Right hindlimb (tissue), 1 donor: ENCODE measurements around the gene FGF14.
"Not testable (repeated sequence)": the region's sequence is repeated elsewhere in the genome, so short reads cannot be mapped to it uniquely, and the experiment has no call there.

Experiments used
- DNase-seq: peaks from one replicate; pipeline ENCODE4 v3.0.0-alpha.2; 2018

FGF14 gene

DNA sequence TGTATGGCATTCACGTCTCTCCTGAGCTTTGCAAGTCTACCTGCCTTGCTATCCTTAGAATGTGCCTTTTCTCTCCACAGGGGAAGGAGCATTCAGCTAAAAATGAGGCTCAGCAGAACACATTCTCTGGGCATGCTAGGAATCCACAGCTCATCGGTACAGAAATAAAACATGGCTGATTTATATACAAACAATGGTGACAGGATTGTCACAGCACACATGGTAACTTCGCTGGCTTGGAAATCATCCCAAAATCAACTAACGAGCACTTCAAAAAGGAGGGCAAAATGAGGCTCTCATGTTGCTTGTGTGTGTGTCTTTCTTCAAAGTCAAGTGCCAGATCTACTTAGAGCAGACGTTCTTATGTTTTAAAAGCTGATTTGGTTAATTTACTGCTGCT lies 373.0 kb downstream of the FGF14 start:
- no peak for DNase-seq

DNA sequence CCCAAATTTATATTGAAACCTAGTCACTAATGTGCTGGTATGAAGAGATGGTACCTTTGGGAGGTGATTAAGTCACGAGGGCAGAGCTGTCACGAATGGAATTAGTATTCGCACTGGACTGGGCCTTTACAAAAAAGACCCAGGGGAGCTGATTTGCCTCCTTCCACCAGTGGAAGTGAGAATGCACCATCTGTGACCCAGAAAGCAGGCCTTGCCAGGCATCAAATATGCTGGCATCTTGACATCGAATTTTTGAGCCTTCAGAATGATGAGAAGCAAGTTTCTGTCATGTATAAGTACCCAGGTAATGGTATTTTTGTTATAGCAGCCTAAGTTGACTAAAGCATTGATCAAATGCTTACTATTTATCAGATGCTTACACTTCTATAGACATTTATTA lies 373.6 kb downstream of the FGF14 start:
- no peak for DNase-seq

DNA sequence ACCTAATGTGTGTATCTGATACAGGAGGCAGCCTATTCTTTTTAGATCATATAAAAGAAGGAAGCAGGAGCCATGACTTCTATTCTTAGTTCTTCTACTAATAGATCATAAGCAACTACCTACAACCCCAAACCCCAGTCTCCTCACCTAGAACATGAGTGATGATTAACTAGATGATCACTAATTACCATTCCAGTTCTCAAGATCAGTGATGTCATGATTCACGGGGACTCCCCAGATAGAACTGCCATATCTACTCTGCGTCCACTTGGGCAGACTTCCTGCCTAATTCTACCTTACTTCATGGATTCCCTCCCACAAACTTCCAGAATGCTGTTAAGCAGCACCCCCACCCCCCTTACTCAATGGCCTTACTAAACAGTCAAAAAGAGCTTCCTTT lies 380.1 kb downstream of the FGF14 start:
- DNase-seq = no peak

DNA sequence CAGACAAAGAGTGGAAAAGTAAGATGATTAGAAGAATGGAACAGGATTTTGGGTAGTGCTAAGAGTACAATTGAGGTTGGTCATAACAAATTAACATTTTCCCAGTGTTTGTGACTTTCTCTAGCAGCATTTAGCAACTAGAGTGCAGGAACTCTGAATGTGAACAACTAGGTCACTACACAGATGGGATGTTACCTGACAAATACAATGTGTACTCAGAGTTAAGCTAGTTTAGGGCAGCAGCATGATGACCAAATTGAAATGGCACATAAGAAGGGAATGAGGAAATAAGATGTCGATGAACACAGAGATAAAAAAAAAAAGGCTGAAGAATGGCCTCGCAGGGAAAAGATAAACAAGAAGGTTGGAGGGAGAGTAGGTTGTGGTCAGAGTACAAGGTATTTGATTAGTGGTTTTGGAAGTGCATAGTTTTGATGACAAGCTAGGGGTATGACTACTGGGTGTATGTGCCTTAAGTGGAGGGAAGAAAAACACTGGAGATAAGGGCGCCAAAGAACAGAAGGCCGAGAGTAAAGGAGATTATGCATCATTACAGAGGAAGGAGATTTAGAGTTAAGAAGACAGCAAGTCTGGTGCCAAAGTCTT lies 381.1 kb downstream of the FGF14 start:
- no peak for DNase-seq

DNA sequence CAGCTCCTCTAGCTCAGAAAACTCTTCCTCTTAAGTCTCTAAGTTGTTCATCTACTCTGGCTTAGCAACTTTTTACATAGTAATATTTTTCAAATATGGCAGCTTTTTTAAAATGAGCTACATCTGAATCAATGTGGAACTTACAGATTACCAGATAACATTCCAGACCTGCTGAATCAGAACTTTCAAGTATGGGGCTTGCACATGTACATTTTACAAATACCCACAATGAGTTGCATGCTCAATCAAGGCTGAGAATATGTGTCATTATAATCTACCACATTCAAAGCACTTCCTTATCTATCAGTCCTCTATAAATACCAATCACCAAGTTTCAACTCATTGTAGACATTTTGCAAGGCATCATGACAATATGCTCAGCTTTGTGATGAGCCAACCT lies 383.1 kb downstream of the FGF14 start:
- DNase-seq = no peak

DNA sequence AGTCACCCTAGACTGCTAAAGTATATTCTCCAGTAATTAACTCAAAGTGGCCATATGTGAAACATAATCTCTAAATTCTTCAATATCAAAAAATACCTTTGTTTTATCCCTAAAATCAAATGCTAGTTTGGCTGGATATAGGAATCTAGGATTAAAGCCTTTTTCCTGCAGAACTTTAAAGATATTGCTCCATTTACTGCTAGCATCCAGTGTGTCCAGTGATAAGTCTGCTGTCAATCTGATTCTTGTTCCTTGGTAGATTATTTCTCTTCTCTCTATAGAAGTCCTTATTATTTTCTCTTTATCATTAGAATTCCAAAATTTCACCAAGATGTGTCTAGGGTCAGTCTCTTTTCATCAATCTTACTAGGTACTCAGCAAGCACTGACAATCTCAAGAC lies 384.6 kb downstream of the FGF14 start:
- DNase-seq = no peak

DNA sequence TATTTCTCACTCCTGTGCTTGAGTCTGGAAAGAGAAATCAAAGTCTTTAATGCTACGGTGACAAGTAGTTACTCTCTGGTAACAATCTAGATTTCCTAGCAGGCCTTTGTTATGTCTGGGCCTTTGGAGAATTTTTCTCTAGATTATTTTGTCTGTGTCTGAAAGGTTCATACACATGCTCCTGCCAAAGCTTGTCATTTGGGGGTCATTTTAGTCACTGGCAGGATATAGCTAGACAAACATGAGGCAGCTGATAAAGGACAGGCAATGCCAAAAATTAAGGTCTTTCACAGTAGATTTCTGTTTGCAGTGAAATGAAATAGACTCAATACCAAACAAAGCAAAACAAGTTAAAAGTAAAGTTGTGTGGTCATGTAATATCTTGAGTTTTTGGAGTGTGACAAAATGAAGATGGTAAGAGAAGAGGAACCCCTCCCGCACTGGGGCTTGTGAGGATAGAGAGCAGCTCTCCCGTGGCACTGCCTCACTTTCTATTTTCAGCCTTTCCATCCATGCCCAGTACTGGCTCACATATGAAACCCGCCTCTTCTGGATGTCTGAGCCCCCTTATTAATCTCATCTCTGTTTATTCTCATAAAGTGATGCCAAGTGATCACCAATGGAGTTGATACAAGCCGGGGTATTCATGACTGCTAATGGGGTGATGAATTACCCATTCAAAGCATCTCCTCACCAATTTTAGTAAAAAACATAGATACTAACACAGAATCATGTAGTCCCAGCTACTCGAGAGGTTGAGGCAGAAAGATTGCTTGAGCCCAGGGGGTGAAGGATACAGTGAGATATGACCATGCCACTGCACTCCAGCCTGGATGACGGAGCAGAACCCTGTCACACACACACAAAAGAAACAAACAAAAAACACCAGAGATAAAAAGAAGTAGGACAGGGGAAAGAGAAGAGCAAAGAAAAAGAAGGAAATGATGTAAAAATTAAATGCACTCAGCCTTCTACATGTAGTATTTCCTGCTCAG lies 389.3 kb downstream of the FGF14 start:
- no peak for DNase-seq

DNA sequence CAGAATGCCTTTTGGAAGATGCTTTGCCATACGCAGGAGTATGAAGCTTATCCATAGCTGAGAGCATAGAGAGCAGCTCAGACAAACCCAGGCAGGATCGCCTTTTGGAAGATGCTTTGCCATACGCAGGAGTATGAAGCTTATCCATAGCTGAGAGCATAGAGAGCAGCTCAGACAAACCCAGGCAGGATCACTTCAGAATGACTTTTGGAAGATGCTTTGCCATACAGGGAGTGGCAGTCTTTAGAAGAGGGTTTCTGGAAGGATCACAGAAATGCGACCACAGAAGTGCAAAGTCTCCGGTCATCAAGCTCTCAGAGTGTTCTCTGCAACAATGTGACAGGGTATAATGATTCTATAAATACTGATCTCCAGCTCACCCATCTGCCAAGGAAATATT lies 390.4 kb downstream of the FGF14 start:
- DNase-seq = not testable (repeated sequence)

DNA sequence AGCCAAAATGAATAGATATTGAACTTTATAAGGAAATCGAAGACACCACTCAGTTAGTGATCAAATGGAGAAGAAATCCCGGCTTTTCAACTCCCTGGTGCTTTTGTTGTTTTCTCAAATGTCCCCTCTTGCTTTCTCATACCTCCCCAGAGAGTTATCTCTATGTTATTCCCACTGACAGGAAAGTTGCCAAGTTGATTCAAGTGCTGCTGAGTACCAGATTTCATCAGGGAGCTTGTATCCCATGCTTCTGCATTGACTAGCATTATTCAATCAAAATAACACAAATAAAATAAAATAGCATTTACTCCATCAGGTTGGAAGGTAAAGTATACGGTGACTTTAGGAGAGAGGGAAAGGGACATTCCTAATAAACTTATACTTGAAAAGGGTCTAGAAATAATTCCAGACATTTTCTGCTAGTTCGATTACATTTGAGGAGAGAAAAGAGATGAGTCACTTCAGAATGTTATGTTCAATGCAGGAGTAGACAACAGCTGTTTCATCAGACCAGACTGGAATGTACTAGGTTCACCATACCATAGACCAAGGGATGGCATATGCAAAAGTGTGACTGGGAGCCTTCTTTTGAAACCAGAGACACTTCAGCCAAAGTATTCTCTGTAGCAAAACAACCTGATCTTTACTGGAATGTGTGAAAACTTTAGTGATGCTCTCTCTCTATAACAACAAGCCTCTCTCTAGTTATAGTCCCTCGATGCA lies 397.8 kb downstream of the FGF14 start:
- no peak for DNase-seq

DNA sequence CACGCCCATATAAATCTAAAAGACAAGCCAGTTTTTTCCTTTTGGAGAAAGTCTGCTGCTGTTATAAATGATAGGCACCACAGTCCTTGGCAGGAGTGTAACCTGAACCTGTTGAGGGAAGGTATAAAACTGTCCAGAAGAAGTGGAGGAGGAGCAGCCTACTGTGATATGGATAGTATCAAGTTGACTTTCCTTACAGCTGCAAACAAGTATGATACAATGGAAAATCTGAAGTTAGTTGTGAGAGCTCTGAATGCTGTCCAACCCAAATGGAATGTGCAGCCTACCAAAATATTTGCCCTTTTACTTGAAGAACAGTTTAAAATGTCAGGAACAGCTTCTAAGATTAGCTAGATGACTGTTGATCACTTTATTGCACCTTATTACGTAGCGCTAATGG lies 399.6 kb downstream of the FGF14 start:
- DNase-seq = no peak

DNA sequence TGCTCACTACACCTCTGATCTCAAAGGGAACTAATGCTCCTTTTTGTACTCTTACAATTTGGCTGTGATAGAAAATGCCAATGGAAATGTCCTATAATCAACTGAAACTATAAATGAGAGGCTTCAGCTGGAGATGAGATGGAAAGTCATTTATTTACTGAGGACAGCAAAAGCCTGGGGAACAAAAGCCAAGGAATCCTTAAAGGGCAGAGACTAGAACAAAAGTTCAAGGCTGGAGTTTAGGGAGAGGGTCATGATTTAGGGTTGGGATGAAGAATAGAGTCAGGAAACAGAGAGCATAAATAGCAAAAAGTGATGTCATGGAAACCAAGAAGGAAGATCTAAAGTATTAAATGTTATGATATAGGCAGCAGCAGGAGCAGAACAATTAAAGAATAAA lies 401.1 kb downstream of the FGF14 start:
- no peak for DNase-seq

DNA sequence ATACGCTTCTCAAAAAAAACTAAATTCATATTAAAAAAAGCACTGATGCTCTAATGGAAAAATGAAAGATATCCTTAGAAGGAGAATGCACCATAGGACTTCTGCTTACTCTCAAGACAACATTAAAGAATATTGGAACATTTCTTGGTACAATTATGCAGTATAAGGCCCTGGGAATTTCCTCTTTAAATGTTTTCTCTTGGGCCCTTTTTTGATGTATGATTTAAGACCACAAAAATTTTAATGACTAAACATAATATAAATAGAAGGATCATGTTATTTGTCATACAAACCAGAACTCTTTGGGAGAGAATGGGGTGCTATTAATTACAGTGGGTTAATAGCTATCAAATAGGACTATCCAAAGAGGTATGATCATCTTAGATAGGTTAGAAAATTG lies 403.7 kb downstream of the FGF14 start:
- no peak for DNase-seq

DNA sequence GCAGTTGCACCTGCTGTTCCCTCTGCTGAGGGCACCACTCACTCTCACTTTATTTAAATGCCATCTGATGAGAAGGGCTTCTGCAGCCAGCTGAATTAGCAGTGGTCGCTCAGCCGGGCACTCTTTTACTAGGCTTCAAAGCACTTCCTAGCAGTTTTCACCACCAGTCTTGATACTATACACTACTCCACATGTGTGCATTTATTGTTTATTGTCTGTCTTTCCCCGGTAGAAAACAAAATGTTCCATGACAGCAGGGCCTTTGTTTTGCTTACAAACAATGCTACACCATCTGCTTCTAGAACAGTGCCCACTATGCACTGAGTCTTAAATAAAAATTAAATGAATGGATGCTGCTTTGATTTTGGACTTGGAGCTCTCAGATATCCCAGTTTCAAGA lies 404.9 kb downstream of the FGF14 start:
- no peak for DNase-seq

DNA sequence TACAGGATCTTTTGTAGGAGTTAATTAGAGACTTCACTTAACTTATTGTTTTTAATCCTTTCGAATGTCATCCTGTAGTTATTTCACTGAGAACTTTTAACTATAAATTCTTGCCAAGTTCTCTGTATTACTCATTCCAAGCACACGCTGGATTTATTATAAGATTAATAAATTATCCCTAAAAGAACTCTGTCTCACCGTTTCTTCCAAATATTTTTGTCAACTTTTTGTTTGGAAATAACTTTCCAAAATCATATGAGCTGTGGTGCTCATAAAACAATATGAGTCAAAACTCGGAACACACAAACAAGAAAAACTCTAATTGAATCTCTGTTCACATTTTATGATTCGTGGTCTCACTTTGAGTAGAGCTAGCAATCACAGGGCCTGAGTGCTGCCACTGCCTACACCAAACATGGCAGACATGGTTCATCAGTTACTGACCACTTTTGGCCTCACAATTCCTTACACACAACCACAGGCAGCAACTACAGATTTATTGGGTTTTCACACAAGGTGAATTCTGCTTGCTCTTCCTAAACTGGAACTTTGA lies 412.0 kb downstream of the FGF14 start:
- no peak for DNase-seq

DNA sequence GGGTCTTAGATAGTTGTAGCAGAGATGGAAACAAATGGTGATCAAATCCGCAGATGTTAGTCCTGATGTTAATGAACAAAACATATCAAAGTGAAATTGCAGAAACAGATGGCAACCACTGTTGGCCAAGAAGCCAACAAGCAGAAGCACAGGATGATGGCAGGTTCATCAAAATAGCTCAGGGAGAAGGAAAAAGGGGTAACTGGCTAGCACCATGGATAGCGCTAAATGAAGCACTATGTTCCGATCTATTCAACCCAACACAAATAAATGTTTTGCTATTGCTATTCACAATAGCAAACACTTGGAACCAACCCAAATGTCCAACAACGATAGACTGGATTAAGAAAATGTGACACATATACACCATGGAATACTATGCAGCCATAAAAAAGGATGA lies 413.7 kb downstream of the FGF14 start:
- no peak for DNase-seq

DNA sequence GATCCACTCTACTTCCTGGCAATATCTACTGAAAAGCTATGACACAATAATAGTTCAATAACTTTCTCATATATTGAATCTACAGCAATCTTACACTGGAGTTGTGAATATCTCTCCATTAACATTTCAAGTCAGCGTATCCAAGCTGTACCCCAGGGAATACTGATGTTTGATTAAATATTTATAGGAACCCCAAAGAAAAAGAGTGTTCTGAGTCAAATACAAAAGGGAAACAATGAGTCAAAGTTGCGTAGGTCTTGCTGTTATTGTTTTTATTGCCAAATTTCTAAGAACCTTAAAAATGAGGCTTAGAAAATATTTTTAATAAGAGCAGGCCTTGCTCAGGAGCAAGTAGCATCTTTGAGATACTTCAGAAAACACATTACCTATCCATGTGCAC lies 415.5 kb downstream of the FGF14 start:
- no peak for DNase-seq

DNA sequence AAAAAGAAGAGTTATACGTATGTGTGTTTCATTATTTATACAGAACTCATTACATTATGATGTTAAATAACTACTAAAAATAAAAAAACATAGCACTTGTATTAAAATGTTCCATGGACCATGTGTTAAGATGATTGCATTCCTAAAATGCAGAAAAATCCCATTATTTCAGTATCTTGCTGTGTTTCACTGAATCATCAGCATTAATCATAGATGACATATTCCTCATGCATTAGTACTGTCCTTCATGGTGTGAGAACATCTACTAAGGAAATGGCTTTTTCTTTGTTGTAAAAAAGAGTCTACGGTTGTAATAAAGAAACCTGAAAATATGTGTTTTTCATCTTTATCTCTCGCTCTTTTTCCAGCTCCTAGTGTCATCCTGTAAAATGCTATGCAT lies 416.5 kb downstream of the FGF14 start:
- no peak for DNase-seq

DNA sequence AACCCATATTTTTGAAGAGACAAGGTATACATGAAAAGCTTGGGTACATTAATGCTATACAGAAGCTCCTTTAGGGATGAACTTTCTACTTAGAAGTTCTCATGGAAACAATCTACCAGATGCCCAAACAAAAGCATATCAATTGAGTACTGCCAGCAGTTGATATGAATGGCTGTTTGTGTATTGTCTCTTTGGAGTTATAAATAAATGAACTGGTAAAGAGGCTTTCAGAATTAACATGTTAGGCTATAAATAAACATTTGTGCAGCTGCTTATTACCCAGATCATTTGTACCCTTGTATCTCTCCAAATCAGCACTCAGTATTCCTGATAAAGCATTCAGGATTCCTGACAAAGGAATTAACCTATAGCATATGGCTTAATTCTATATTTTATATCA lies 418.9 kb downstream of the FGF14 start:
- DNase-seq = no peak

DNA sequence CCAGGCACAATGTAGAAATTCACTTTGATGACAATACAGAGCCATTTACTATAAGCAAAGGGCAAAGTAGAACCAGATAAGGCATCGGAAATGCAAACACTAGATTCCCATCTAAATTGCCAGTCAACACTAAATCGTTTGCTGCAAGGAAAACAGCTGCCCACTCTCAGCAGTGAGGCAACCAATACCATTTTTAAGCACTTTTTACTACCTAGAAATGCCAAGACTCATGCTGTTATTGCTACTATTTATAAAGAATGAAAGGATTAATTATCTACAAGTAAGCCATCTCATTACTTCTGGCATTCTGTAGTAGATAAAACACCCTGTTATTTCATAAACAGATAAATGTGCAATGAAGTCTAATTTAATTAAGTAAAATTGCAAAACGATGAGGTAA lies 422.0 kb downstream of the FGF14 start:
- DNase-seq = no peak

DNA sequence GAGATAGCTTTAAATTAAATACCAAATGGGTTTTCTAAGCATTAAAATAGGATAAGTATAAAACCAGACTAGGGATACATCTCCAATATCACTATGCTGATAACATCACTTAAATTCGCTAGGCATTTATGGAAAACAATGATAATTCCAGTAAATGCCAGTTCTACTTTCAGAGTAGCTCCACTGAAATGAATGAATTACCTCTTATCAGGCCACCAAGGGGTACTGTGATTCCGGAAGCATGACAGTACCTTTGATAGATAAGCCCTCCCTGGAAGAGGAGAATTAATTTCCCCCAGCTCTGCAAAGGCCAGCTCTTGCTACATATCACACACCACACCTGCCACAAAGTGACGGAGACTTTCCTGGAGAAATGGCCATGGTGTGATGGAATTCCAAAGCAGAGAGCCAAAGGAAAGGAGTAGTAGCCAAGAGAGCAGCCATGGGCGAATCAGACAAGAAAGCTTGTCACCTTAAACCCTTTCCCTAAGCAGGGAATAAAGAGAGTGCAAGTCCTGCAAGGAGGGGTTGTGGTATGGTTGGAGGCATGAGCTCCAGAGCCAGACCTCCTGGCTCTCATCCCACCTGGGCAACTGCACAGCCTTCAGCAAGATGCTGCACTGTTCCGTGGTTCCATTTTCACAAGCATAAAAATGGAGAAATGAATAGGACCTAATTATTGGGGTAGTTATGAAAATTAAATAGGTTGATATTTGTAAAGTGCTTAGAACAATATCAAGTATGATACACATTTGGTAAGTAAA lies 423.1 kb downstream of the FGF14 start:
- DNase-seq = no peak

DNA sequence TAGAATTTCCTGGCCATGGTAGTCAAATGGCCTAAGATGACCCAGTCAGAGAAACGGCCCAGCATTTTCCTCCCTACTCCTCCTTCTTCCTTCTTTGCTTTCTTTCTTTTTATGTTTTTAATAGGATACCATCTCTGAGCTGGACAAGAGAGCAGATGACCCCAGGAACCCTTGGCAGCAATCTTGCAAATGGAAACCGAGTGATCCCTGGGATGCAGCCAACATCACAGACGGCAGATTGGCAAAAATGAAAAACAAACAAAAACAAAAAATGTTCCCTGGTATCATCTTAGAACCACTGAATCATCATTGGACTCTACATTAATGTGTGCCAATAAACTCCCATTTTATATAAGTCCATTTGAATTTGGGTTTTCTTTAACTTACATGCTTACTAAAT lies 424.4 kb downstream of the FGF14 start:
- no peak for DNase-seq

DNA sequence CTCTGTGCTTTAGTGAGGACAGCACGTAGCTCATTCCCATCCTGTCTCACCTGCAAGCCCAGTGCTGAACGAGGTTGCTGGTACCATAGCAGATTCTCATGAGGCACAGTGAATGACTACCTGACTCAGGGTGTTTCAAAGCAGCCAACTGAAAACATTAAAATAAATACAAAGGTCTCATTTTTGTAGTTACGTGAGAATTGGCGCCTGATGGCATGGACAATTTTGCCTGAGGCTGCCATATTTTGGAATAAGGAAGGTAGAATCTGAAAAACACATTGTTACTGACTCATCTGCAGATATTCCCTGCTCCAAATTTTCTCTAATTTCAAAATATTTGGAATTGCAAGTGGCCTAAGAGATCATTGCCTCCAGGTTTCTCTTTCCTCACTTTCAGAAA lies 429.7 kb downstream of the FGF14 start:
- DNase-seq = no peak

DNA sequence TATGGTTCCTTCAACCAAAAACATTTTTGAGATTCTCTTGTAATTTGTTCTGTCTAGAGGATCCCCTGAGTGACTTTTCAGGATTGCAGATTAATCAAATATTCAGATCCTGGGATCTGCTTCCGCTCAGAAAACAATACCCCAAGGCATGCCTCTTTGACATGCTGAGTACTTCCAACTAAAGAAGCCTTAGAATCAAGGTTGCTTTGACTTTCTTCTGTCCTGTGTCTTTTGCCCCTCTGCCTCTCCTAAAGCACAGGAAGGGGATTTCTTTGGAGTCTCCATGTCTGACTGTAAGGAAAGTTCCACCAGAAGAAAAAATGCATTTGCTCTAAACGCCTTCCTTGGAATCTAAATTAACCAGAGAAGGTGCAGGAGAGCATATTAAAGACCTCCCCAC lies 431.5 kb downstream of the FGF14 start:
- DNase-seq = no peak
